CD14-positive monocyte (primary cell): ENCODE measurements around the gene TRAPPC12. TPM values are rescaled to one million over a fixed set of nuclear protein-coding genes. Genes with fewer than 3 reads are reported as not detected.

ENCODE experiments used
- DNase-seq, 3 donors: peaks; one replicate each; pipeline ENCODE4 v3.0.0-alpha.2; 2011 to 2022
- H2AFZ ChIP-seq: 2 replicates; pipeline ENCODE4 v1.6.0; 2012; ENCODE audit warnings: mild to moderate bottlenecking, low read depth, low read length, inconsistent platforms; ENCODE audit not compliant: insufficient read depth, poor library complexity, severe bottlenecking
- H3K27ac ChIP-seq, 2 donors: 1 replicate in 1 of 2; 2 replicates in 1 of 2; pipeline ENCODE4 v1.5.1; 2012 to 2013; ENCODE audit warnings: low read length in 2 of 2, control low read depth in 1 of 2, inconsistent platforms in 1 of 2, low read depth in 1 of 2, mild to moderate bottlenecking in 1 of 2
- H3K27me3 ChIP-seq, 2 donors: one replicate each; pipeline versions ENCODE4 v1.6.0 to v1.6.1; 2011 to 2013; ENCODE audit warnings: low read length in 2 of 2; ENCODE audit not compliant: control insufficient read depth in 2 of 2, insufficient read depth in 2 of 2
- H3K36me3 ChIP-seq, 2 donors: replicated peaks in 1 of 2; 1 replicate in 1 of 2; 2 replicates in 1 of 2; pipeline versions ENCODE4 v1.5.1 to v1.6.1; 2012 to 2013; ENCODE audit warnings: low read length in 2 of 2, control low read depth in 1 of 2, inconsistent platforms in 1 of 2, mild to moderate bottlenecking in 1 of 2; ENCODE audit not compliant: insufficient read depth in 2 of 2, control insufficient read depth in 1 of 2
- H3K4me1 ChIP-seq, 2 donors: 1 replicate in 1 of 2; 2 replicates in 1 of 2; pipeline versions ENCODE4 v1.5.1 to v1.6.1; 2012 to 2013; ENCODE audit warnings: low read length in 2 of 2, control low read depth in 1 of 2, inconsistent platforms in 1 of 2, mild to moderate bottlenecking in 1 of 2, moderate library complexity in 1 of 2; ENCODE audit not compliant: insufficient read depth in 2 of 2, control insufficient read depth in 1 of 2
- H3K4me2 ChIP-seq: replicated peaks from 2 replicates; pipeline ENCODE3; 2012; ENCODE audit warnings: low read length, moderate library complexity, mild to moderate bottlenecking; ENCODE audit not compliant: poor library complexity, severe bottlenecking; ENCODE audit errors: extremely low read depth
- H3K4me3 ChIP-seq, 3 experiments: fragments of 200-600 bp in 1 of 3; sonication (generic) in 1 of 3; replicated peaks in 1 of 3; 1 replicate in 2 of 3; 2 replicates in 1 of 3; pipeline ENCODE4 v1.5.1; 2011 to 2013; ENCODE audit warnings: low read length in 3 of 3, mild to moderate bottlenecking in 3 of 3, control low read depth in 2 of 3, low read depth in 2 of 3, inconsistent platforms in 1 of 3, moderate library complexity in 1 of 3
- H3K79me2 ChIP-seq: 2 replicates; pipeline ENCODE4 v1.6.0; 2012; ENCODE audit warnings: mild to moderate bottlenecking, control low read depth, inconsistent platforms, low read length, moderate library complexity; ENCODE audit not compliant: insufficient read depth
- H3K9ac ChIP-seq: 2 replicates; pipeline ENCODE4 v1.6.0; 2017; ENCODE audit warnings: low read length, mild to moderate bottlenecking; ENCODE audit not compliant: insufficient read depth, poor library complexity, severe bottlenecking
- H3K9me3 ChIP-seq, 2 donors: replicated peaks in 1 of 2; 1 replicate in 1 of 2; 2 replicates in 1 of 2; pipeline versions ENCODE4 v1.5.1 to v1.6.1; 2012 to 2013; ENCODE audit warnings: low read length in 2 of 2, control low read depth in 1 of 2; ENCODE audit not compliant: control insufficient read depth in 1 of 2, insufficient read depth in 1 of 2
- H4K20me1 ChIP-seq: 2 replicates; pipeline ENCODE4 v1.6.0; 2012; ENCODE audit warnings: mild to moderate bottlenecking, low read length, control low read depth, moderate library complexity; ENCODE audit not compliant: insufficient read depth
- H3K27ac Mint-ChIP-seq, 7 donors: one replicate each; pipeline ENCODE4 v1.8.0; 2020; ENCODE audit warnings: mild to moderate bottlenecking in 7 of 7, mixed read lengths in 7 of 7, moderate library complexity in 6 of 7, inconsistent platforms in 2 of 7
- H3K27me3 Mint-ChIP-seq, 3 donors: one replicate each; pipeline ENCODE4 v1.8.0; 2021 to 2022; ENCODE audit warnings: low read depth in 3 of 3, mild to moderate bottlenecking in 3 of 3, mixed read lengths in 3 of 3, moderate library complexity in 3 of 3, inconsistent platforms in 1 of 3
- H3K36me3 Mint-ChIP-seq, 2 donors: one replicate each; pipeline ENCODE4 v1.8.0; 2020; ENCODE audit warnings: mixed read lengths in 2 of 2, inconsistent platforms in 1 of 2, mild to moderate bottlenecking in 1 of 2
- H3K4me1 Mint-ChIP-seq: one replicate; pipeline ENCODE4 v1.8.0; 2020; ENCODE audit warnings: mild to moderate bottlenecking, mixed read lengths
- H3K4me3 Mint-ChIP-seq, 2 donors: one replicate each; pipeline ENCODE4 v1.8.0; 2020; ENCODE audit warnings: mild to moderate bottlenecking in 2 of 2, mixed read lengths in 2 of 2, moderate library complexity in 1 of 2
- H3K9me3 Mint-ChIP-seq, 7 donors: one replicate each; pipeline ENCODE4 v1.8.0; 2020 to 2022; ENCODE audit warnings: mixed read lengths in 7 of 7, mild to moderate bottlenecking in 6 of 7, moderate library complexity in 6 of 7, inconsistent platforms in 2 of 7
- WGBS: methylation state at CpG from one replicate; pipeline ENCODE4 v1.1.5; 2013; ENCODE audit warnings: missing lambda C conversion rate; ENCODE audit not compliant: insufficient coverage; 5-methylcytosine and 5-hydroxymethylcytosine counted together
- intact Hi-C, 2 donors: fragments of 100-400 bp; cut with micrococcal nuclease; formaldehyde crosslinking; loops; one replicate each; pipeline versions ENCODE4 v1.15.0 to v1.15.1; 2023
- polyA plus RNA-seq, 3 donors: library from polyadenylated mRNA; depleted of rRNA in 1 of 3; unstranded in 2 of 3; stranded (reverse) in 1 of 3; fragments of 300-500 nt in 2 of 3; fragments of >200 nt in 1 of 3; fragmentation: Illumina TruSeq in 2 of 3; gene quantifications; 1 replicate in 2 of 3; 2 replicates in 1 of 3; pipeline ENCODE4 v1.2.3, GENCODE V29; 2012 to 2021
- TF ChIP-seq, protein P1 (sequence below): fragments of 200-600 bp; IDR thresholded peaks from one replicate; pipeline ENCODE4 v1.8.0; 2022; ENCODE audit warnings: antibody characterized with exemption, mild to moderate bottlenecking

The TRAPPC12 gene
- polyA plus RNA-seq, 3 donors: 26.6 to 72.1 (median 44.7) TPM

DNA sequence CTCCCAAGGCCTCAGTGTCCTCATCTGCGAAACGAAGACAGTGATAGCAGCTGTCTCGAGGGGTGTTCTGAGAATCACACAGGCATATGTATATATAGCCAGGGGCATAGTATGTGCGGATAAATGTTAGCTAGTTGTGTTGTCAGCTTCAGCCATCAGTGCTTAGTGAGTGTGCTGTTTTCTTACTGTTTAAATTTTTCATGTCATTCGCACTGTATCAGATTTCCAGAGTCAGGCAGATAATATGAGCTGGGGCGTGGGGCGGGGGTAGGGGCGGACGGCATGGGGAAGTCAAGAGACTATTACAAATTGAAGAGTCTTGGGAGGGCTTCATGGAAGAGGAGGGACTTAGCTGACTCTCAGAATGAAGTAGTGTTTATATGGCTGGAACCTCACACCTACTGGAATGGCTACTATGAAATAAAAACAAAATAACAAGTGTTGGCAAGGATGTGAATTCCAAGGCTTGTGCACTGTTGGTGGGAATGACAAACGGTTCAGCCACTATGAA lies 7.0 kb downstream of the TRAPPC12 start:
- DNase-seq: no peak
- Histone ChIP-seq H4K20me1 (peaks cover 37% of the 10 kb centered on the region), H3K4me2 (no peak overlapping the region), H3K4me3 (no peak overlapping the region), H3K36me3 (peaks cover 34 to 79% of the 10 kb centered on the region in 2 donors), H3K79me2 (peaks cover 51% of the 10 kb centered on the region), H3K9me3 (peaks cover 21% of the 10 kb centered on the region in 2 donors), H3K9ac (no peak overlapping the region), H3K27ac (no peak overlapping the region), H2AFZ (no peak overlapping the region), H3K27me3 (no peaks in the 10 kb centered on the region), H3K4me1 (no peaks in the 10 kb centered on the region)
- WGBS: 100% methylated on average over 3 of the region's 10 CpGs
- TF ChIP-seq, protein P1, sequence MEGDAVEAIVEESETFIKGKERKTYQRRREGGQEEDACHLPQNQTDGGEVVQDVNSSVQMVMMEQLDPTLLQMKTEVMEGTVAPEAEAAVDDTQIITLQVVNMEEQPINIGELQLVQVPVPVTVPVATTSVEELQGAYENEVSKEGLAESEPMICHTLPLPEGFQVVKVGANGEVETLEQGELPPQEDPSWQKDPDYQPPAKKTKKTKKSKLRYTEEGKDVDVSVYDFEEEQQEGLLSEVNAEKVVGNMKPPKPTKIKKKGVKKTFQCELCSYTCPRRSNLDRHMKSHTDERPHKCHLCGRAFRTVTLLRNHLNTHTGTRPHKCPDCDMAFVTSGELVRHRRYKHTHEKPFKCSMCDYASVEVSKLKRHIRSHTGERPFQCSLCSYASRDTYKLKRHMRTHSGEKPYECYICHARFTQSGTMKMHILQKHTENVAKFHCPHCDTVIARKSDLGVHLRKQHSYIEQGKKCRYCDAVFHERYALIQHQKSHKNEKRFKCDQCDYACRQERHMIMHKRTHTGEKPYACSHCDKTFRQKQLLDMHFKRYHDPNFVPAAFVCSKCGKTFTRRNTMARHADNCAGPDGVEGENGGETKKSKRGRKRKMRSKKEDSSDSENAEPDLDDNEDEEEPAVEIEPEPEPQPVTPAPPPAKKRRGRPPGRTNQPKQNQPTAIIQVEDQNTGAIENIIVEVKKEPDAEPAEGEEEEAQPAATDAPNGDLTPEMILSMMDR: no peak
- intact Hi-C loops: loop anchor here in 1 of 2 donors (10.0 kb wide), 1 partner anchor 128 kb away; the partner anchor contains the start of gene ADI1
- Mint-ChIP-seq H3K4me3 (no peak overlapping the region), H3K9me3 (peaks cover 0 to 28% (median 16%) of the 10 kb centered on the region in 7 donors), H3K36me3 (peaks cover 45 to 66% of the 10 kb centered on the region in 2 donors), H3K4me1 (peaks cover 3% of the 10 kb centered on the region), H3K27ac (no peak overlapping the region), H3K27me3 (no peaks in the 10 kb centered on the region)

DNA sequence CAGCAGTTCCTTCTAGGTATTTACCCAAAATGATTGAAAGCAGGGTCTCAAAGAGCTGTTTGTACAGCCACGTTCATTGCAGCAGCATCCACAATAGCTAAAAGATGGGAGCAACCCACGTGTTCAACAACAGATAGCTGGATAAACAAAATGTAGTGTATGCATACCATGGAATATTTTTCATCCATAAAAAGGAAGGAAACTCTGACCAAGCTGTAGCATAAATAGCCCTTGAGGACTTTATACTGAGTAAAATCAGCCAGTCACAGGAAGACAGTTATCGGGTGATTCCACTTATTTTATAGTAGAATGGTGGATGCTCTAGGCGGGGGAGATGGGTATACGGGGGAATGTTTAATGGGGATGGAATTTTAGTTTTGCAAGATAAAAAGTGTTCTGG lies 7.5 kb downstream of the TRAPPC12 start:
- no peak for DNase-seq
- no peaks in the 10 kb centered on the region for H3K4me1 ChIP-seq
- H3K4me3 ChIP-seq: no peak overlapping the region
- H3K9me3 Mint-ChIP-seq: peaks cover 0 to 28% (median 19%) of the 10 kb centered on the region in 7 donors
- H3K9me3 ChIP-seq: peaks cover 21% of the 10 kb centered on the region in 2 donors
- H2AFZ ChIP-seq: no peak overlapping the region
- H3K9ac ChIP-seq: no peak overlapping the region
- peaks cover 46% of the 10 kb centered on the region for H3K79me2 ChIP-seq
- H4K20me1 ChIP-seq: peaks cover 42% of the 10 kb centered on the region
- no peaks in the 10 kb centered on the region for H3K27me3 Mint-ChIP-seq
- TF ChIP-seq, protein P1: no peak
- peaks cover 32 to 79% of the 10 kb centered on the region in 2 donors for H3K36me3 ChIP-seq
- H3K27me3 ChIP-seq: no peaks in the 10 kb centered on the region
- H3K4me2 ChIP-seq: no peak overlapping the region
- H3K4me3 Mint-ChIP-seq: no peak overlapping the region
- H3K27ac Mint-ChIP-seq: no peak overlapping the region
- H3K27ac ChIP-seq: no peak overlapping the region
- intact Hi-C loops: loop anchor here in 1 of 2 donors (10.0 kb wide), 1 partner anchor 128 kb away; the partner anchor contains the start of gene ADI1
- no peaks in the 10 kb centered on the region for H3K4me1 Mint-ChIP-seq
- peaks cover 45 to 66% of the 10 kb centered on the region in 2 donors for H3K36me3 Mint-ChIP-seq
- 93% methylated on average over 2 of the region's 5 CpGs for WGBS
